Osteoblast (primary cell): ENCODE results near the gene IL4I1. TPM values are rescaled to one million over a fixed set of nuclear protein-coding genes. Genes with fewer than 3 reads are reported as not detected.

Experiments
- DNase-seq: peaks from one replicate; pipeline ENCODE4 v3.0.0; 2011; ENCODE audit warnings: low spot score, mixed read lengths; ENCODE audit not compliant: insufficient read length; ENCODE audit errors: missing footprints
- H2AFZ ChIP-seq: 2 replicates; pipeline ENCODE4 v1.6.0; 2011; ENCODE audit warnings: mild to moderate bottlenecking, low read length
- H3K27ac ChIP-seq: 2 replicates; pipeline ENCODE4 v1.5.1; 2011; ENCODE audit warnings: mild to moderate bottlenecking, low read depth, low read length, moderate library complexity
- H3K27me3 ChIP-seq: 2 replicates; pipeline ENCODE4 v1.6.0; 2012; ENCODE audit warnings: mild to moderate bottlenecking, control low read depth, inconsistent platforms, low read length, moderate library complexity; ENCODE audit not compliant: insufficient read depth
- H3K36me3 ChIP-seq: 2 replicates; pipeline ENCODE4 v1.5.1; 2011; ENCODE audit warnings: mild to moderate bottlenecking, low read length, control low read depth, moderate library complexity; ENCODE audit not compliant: insufficient read depth
- H3K4me1 ChIP-seq: 2 replicates; pipeline ENCODE4 v1.5.1; 2011; ENCODE audit warnings: mild to moderate bottlenecking, low read length, control low read depth, moderate library complexity; ENCODE audit not compliant: insufficient read depth
- H3K4me2 ChIP-seq: 2 replicates; pipeline ENCODE4 v1.6.0; 2011; ENCODE audit warnings: mild to moderate bottlenecking, low read length; ENCODE audit not compliant: insufficient read depth
- H3K4me3 ChIP-seq: fragments of 200-600 bp; sonication (generic); 3 replicates; pipeline ENCODE4 v1.5.1; 2012; ENCODE audit warnings: mild to moderate bottlenecking, low read length, inconsistent platforms; ENCODE audit not compliant: insufficient read depth
- H3K79me2 ChIP-seq: 2 replicates; pipeline ENCODE4 v1.6.0; 2012; ENCODE audit warnings: mild to moderate bottlenecking, low read length, control low read depth, inconsistent platforms; ENCODE audit not compliant: insufficient read depth
- H3K9me3 ChIP-seq: 2 replicates; pipeline ENCODE4 v1.5.1; 2011; ENCODE audit warnings: low read depth, low read length, control low read depth
- H4K20me1 ChIP-seq: 2 replicates; pipeline ENCODE4 v1.6.0; 2012; ENCODE audit warnings: mild to moderate bottlenecking, low read length, control low read depth; ENCODE audit not compliant: insufficient read depth
- CTCF ChIP-seq: IDR thresholded peaks from 2 replicates; pipeline ENCODE4 v1.5.1; 2011; ENCODE audit warnings: mild to moderate bottlenecking, low read depth, low read length, moderate library complexity; ENCODE audit errors: extremely low read depth
- total RNA-seq: library from RNA; depleted of rRNA; stranded (reverse); fragments of >200 nt; gene quantifications from 2 replicates; pipeline ENCODE4 v1.2.3, GENCODE V29; 2012

Gene IL4I1
- total RNA-seq, 1 donor, result 1.4 TPM

DNA sequence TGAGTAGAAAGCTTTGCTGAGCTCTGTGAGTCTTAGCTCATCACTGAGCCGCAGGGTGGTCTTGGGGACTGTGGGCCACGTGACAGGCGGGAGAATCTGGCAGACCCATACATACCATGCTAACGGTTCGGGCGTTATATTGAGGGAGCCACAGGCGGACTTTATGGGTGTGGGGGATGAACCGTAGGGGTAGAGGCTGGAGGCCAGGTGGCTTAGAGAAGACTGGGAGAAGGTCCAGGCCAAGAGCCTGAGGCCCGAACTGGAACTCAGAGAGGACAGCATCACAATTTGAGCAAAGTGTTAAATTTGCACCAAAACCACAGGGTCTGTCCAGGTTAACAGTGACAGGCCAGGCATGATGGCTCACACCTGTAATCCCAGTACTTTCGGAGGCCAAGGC, 17.0 kb upstream of the IL4I1 start:
- H3K9me3 ChIP-seq, result no peaks in the 10 kb centered on the region
- H3K4me2 ChIP-seq, result no peak overlapping the region
- H2AFZ ChIP-seq, result no peak overlapping the region
- H3K36me3 ChIP-seq, result peaks cover 55% of the 10 kb centered on the region
- TF ChIP-seq CTCF, result no peak
- no peak overlapping the region for H3K27ac ChIP-seq
- no peak overlapping the region for H3K4me3 ChIP-seq
- peaks cover 3% of the 10 kb centered on the region for H3K4me1 ChIP-seq
- DNase-seq, result peak; percentile 66
- peaks cover 51% of the 10 kb centered on the region for H3K79me2 ChIP-seq
- no peaks in the 10 kb centered on the region for H3K27me3 ChIP-seq
- H4K20me1 ChIP-seq, result peaks cover 30% of the 10 kb centered on the region

DNA sequence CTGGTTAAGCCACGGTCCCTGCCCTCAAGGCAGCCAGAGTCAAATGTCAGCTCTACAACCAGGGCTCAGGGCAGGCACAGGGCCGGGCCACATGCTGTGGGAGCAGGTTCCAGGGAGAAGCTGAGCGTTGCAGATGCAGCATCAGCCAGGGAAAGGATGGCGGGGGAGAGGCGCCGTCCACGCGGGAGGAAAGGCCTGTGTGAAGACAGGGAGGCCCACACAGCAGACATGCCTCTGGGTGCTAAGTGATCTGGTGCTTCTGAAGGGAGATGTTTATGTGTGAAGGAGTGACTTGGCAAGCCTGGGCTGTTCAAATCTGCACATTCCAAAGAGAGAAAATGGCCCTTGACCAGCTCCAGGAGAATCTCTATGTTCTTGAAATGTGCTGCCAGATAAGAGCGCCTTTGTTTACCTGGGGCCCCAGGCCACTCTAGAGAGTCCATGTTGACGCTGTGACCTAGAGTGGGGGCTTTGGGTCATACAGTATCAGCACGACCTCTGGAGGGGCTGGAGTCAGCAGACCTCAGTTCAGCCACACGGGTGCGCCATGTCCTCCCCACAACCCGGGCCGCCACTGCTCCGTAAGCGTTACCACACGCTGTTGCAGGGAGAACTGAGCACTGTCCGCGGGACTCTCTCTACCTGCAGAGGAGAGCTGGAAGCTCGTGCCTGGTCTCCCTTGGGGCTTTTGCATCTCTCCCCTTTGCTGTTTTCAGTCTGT, 16.4 kb upstream of the IL4I1 start:
- H3K36me3 ChIP-seq, result peaks cover 55% of the 10 kb centered on the region

GRCh38 chr19:49911381-49912145, 14.9 kb upstream of the IL4I1 start:
- H3K27me3 ChIP-seq, result no peaks in the 10 kb centered on the region
- H4K20me1 ChIP-seq, result peaks cover 36% of the 10 kb centered on the region
- no peak overlapping the region for H2AFZ ChIP-seq
- H3K27ac ChIP-seq, result no peak overlapping the region
- H3K4me3 ChIP-seq, result no peak overlapping the region
- no peak overlapping the region for H3K4me2 ChIP-seq
- peaks cover 3% of the 10 kb centered on the region for H3K4me1 ChIP-seq
- DNase-seq, result peak; percentile 76
- H3K36me3 ChIP-seq, result peaks cover 55% of the 10 kb centered on the region
- no peak for TF ChIP-seq CTCF
- no peaks in the 10 kb centered on the region for H3K9me3 ChIP-seq
- peaks cover 37% of the 10 kb centered on the region for H3K79me2 ChIP-seq

More for the DNA sequence above, 16.4 kb upstream of the IL4I1 start:
- TF ChIP-seq CTCF, result no peak
- Histone ChIP-seq H3K4me3 (no peak overlapping the region), H3K4me2 (no peak overlapping the region), H3K27ac (no peak overlapping the region), H4K20me1 (peaks cover 36% of the 10 kb centered on the region), H2AFZ (no peak overlapping the region), H3K27me3 (no peaks in the 10 kb centered on the region), H3K79me2 (peaks cover 46% of the 10 kb centered on the region), H3K4me1 (peaks cover 3% of the 10 kb centered on the region), H3K9me3 (no peaks in the 10 kb centered on the region)
- DNase-seq, result peak; percentile 56

DNA sequence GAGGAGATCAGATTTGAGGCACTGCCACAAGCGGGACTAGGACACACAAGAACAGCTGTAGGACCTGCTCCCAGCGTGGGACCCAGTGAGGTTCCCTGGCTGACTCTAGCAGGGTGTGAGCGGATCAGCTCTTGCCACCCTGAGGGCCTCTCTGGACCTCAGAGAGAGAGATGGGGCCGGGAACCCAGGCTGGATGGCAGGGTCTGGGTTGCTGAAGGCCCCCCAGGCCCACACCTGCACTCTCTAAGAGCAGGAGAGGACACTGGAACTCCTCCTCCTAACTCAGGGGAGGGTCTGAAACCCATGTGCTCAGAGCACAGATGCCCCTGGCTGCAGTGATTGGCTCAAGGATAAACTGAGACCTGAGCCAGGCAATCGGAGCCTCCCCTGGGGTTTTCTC, 13.5 kb upstream of the IL4I1 start:
- no peaks in the 10 kb centered on the region for H3K27me3 ChIP-seq
- TF ChIP-seq CTCF, result no peak
- H3K79me2 ChIP-seq, result peaks cover 28% of the 10 kb centered on the region
- H4K20me1 ChIP-seq, result peaks cover 32% of the 10 kb centered on the region
- no peak overlapping the region for H2AFZ ChIP-seq
- no peaks in the 10 kb centered on the region for H3K9me3 ChIP-seq
- H3K4me2 ChIP-seq, result no peak overlapping the region
- no peak overlapping the region for H3K4me3 ChIP-seq
- H3K36me3 ChIP-seq, result peaks cover 46% of the 10 kb centered on the region
- H3K27ac ChIP-seq, result no peak overlapping the region
- DNase-seq, result peak; percentile 66
- peaks cover 3% of the 10 kb centered on the region for H3K4me1 ChIP-seq
